Panc1 (cell line): ENCODE results near the gene PUSL1. TPM values are rescaled to one million over a fixed set of nuclear protein-coding genes. Genes with fewer than 3 reads are reported as not detected.

Experiments used
- ATAC-seq: fragments of 200-7000 bp; cut with Tn5 transposase; 2 replicates; pipeline ENCODE4 v1.9.1; 2020; ENCODE audit warnings: mild to moderate bottlenecking, moderate library complexity
- BruUV-seq: library from RNA; stranded (reverse); fragments of 400-500 nt; replicated peaks from 2 replicates; lab custom pipeline; 2021; lab: Mats Ljungman, UMichigan
- CTCF ChIA-PET: fragments of 300-600 bp; sonication (Branson Sonifier 250); formaldehyde crosslinking; loops from one replicate; lab custom pipeline; 2022; ENCODE audit warnings: antibody characterized with exemption; lab: Charles Lee
- POLR2A ChIA-PET: fragments of 300-600 bp; sonication (Branson Sonifier 250); formaldehyde crosslinking; loops from one replicate; lab custom pipeline; 2022; ENCODE audit warnings: antibody characterized with exemption; lab: Charles Lee
- DNase-seq: peaks from one replicate; pipeline ENCODE4 v3.0.0-alpha.2; 2010; ENCODE audit warnings: low read depth, low spot score
- H3K27ac ChIP-seq: 2 replicates; pipeline ENCODE4 v1.5.1; 2011; ENCODE audit warnings: mild to moderate bottlenecking, low read length, inconsistent platforms
- H3K27me3 ChIP-seq: fragments of 200-500 bp; sonication (Bioruptor generic); 2 replicates; pipeline ENCODE4 v1.6.0; 2014; ENCODE audit warnings: low read length, inconsistent platforms; ENCODE audit not compliant: control insufficient read depth, insufficient read depth
- H3K36me3 ChIP-seq: fragments of 200-500 bp; sonication (Bioruptor generic); 2 replicates; pipeline ENCODE4 v1.5.1; 2014; ENCODE audit warnings: inconsistent platforms, mild to moderate bottlenecking, low read length, moderate library complexity; ENCODE audit not compliant: control insufficient read depth, insufficient read depth
- H3K4me1 ChIP-seq: 2 replicates; pipeline ENCODE4 v1.5.1; 2011; ENCODE audit warnings: inconsistent platforms, mild to moderate bottlenecking, low read length, moderate library complexity; ENCODE audit not compliant: control insufficient read depth, insufficient read depth
- H3K4me3 ChIP-seq, 2 experiments: 2 replicates each; pipeline ENCODE4 v1.5.1; 2011 to 2012; ENCODE audit warnings: low read depth in 2 of 2, low read length in 2 of 2, mild to moderate bottlenecking in 2 of 2, inconsistent platforms in 1 of 2, moderate library complexity in 1 of 2
- H3K9me3 ChIP-seq: fragments of 200-500 bp; sonication (Bioruptor generic); 2 replicates; pipeline ENCODE4 v1.5.1; 2014; ENCODE audit warnings: low read depth, mild to moderate bottlenecking, inconsistent platforms, low read length, moderate library complexity; ENCODE audit not compliant: control insufficient read depth, insufficient read depth
- POLR2AphosphoS5 ChIP-seq: IDR thresholded peaks from 2 replicates; pipeline ENCODE4 v1.6.1; 2012; ENCODE audit warnings: mild to moderate bottlenecking, low read depth, low read length, moderate library complexity
- REST ChIP-seq, 2 experiments: IDR thresholded peaks; 2 replicates each; pipeline ENCODE4 v1.6.1; 2011 to 2012; ENCODE audit warnings: low read depth in 2 of 2, control low read depth in 1 of 2, low read length in 1 of 2, mild to moderate bottlenecking in 1 of 2, moderate library complexity in 1 of 2; ENCODE audit not compliant: insufficient read depth in 1 of 2
- SIN3A ChIP-seq: IDR thresholded peaks from 2 replicates; pipeline ENCODE4 v1.6.1; 2012; ENCODE audit warnings: low read depth, mild to moderate bottlenecking, low read length, moderate library complexity, borderline replicate concordance; ENCODE audit not compliant: insufficient read depth
- TCF7L2 ChIP-seq: IDR thresholded peaks from 2 replicates; pipeline ENCODE4 v1.6.1; 2011; ENCODE audit warnings: mild to moderate bottlenecking, low read depth, low read length, inconsistent platforms
- in situ Hi-C: cut with HindIII; loops from 2 replicates; pipeline ENCODE4 v1.10.0; 2016; ENCODE audit warnings: low sequenced_read_pairs, low pct_unique_long_range_greater_than_20kb
- intact Hi-C: fragments of 100-400 bp; cut with micrococcal nuclease; formaldehyde crosslinking; loops from one replicate; pipeline ENCODE4 v1.10.0; 2022; ENCODE audit not compliant: unreplicated experiment
- total RNA-seq: library from RNA; stranded (reverse); gene quantifications from one replicate; pipeline ENCODE4 v1.2.1, GENCODE V29; 2021; ENCODE audit not compliant: unreplicated experiment
- TF ChIP-seq, protein P1 (sequence below): fragments of 450-650 bp; IDR thresholded peaks from 2 replicates; pipeline ENCODE4 v1.5.1; 2017; ENCODE audit warnings: mild to moderate bottlenecking

Gene PUSL1
- total RNA-seq, 1 experiment from 2014 or later, result 46.9 TPM

- CTCF ChIA-PET, result interaction anchor here (1.2 kb wide), 1 partner anchor 117 kb away, joined by 3 read pairs; no protein-coding TSS in a partner anchor
- no TSS peak for BruUV-seq
- Histone ChIP-seq H3K27me3 (no peaks in the 10 kb centered on the region), H3K4me1 (peaks cover 31% of the 10 kb centered on the region), H3K4me3 (peak within 1 kb of the TSS; percentile 83 to 87), H3K9me3 (no peaks in the 10 kb centered on the region), H3K36me3 (no peaks in the 10 kb centered on the region; the same call in none of the 2 replicates), H3K27ac (peak within 1 kb of the TSS; percentile 91)
- DNase-seq (no peak), ATAC-seq (peak; percentile 84)
- POLR2A ChIA-PET, result no interaction called here
- in situ Hi-C loops (no loop called here), intact Hi-C loops (no loop called here)
- no peak for TF ChIP-seq TCF7L2
- TF ChIP-seq REST (IDR thresholded peaks at IDR 0.05; ENCODE audit: insufficient read depth in 1 of 2, low read depth in 2 of 2, low read length in 1 of 2), result 0 out of 4 replicates have a peak, but pooled peaks of 1 of the 2 experiments have one; percentile 2
- peak; percentile 86 for TF ChIP-seq POLR2AphosphoS5
These were observed 16.3 kb downstream of the PUSL1 start, which contains the start of the genes CPTP and INTS11 for GRCh38 chr1:1324524-1325287. TSS of gene CPTP (plus strand) at chr1:1324802. CDS start at chr1:1326911, 2,109 bp downstream. TSS of gene INTS11 (minus strand) at chr1:1324660. CDS start at chr1:1324608, 52 bp downstream.

GRCh38 chr1:1325288-1326074, 17.1 kb downstream of the PUSL1 start:
- POLR2A ChIA-PET, result no interaction called here
- H3K27ac ChIP-seq, result peak overlapping the region; percentile 91

More at GRCh38 chr1:1325288-1326074, 17.1 kb downstream of the PUSL1 start:
- CTCF ChIA-PET, result interaction anchor here (1.2 kb wide), 1 partner anchor 116 kb away, joined by 3 read pairs; no protein-coding TSS in a partner anchor
- Histone ChIP-seq H3K36me3 (no peaks in the 10 kb centered on the region; the same call in none of the 2 replicates), H3K4me1 (peaks cover 31% of the 10 kb centered on the region), H3K4me3 (peak overlapping the region; percentile 83 to 87), H3K9me3 (no peaks in the 10 kb centered on the region), H3K27me3 (no peaks in the 10 kb centered on the region)
- intact Hi-C loops (no loop called here), in situ Hi-C loops (no loop called here)
- DNase-seq (no peak), ATAC-seq (no peak)
- BruUV-seq, result no TSS peak
- TF ChIP-seq REST (IDR thresholded peaks at IDR 0.05; ENCODE audit: insufficient read depth in 1 of 2, low read depth in 2 of 2, low read length in 1 of 2) (no peak), POLR2AphosphoS5 (no peak), TCF7L2 (no peak), SIN3A (no peak)
- TF ChIP-seq, protein P1, sequence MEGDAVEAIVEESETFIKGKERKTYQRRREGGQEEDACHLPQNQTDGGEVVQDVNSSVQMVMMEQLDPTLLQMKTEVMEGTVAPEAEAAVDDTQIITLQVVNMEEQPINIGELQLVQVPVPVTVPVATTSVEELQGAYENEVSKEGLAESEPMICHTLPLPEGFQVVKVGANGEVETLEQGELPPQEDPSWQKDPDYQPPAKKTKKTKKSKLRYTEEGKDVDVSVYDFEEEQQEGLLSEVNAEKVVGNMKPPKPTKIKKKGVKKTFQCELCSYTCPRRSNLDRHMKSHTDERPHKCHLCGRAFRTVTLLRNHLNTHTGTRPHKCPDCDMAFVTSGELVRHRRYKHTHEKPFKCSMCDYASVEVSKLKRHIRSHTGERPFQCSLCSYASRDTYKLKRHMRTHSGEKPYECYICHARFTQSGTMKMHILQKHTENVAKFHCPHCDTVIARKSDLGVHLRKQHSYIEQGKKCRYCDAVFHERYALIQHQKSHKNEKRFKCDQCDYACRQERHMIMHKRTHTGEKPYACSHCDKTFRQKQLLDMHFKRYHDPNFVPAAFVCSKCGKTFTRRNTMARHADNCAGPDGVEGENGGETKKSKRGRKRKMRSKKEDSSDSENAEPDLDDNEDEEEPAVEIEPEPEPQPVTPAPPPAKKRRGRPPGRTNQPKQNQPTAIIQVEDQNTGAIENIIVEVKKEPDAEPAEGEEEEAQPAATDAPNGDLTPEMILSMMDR, result no peak
